Endodermal cell (in vitro differentiated cells): ENCODE data around the gene TALDO1. TPM values are rescaled to one million over a fixed set of nuclear protein-coding genes. Genes with fewer than 3 reads are reported as not detected.
A peak's percentile ranks its signal among the peaks of the same experiment; 100 is the strongest.

Experiments used
- DNase-seq: peaks from one replicate; pipeline ENCODE4 v3.0.0-alpha.2; 2017
- H3K27ac ChIP-seq: 2 replicates; pipeline ENCODE4 v1.5.1; 2013; ENCODE audit warnings: mild to moderate bottlenecking, low read depth, low read length, moderate library complexity
- H3K27me3 ChIP-seq: 2 replicates; pipeline ENCODE4 v1.6.1; 2013; ENCODE audit warnings: mild to moderate bottlenecking, low read length, moderate library complexity; ENCODE audit not compliant: insufficient read depth, control insufficient read depth, poor library complexity, severe bottlenecking
- H3K36me3 ChIP-seq: 2 replicates; pipeline ENCODE4 v1.7.0; 2013; ENCODE audit warnings: mild to moderate bottlenecking, low read length, moderate library complexity; ENCODE audit not compliant: control insufficient read depth, insufficient read depth
- H3K4me1 ChIP-seq: one replicate; pipeline ENCODE4 v1.7.0; 2013; ENCODE audit warnings: low read length; ENCODE audit not compliant: control insufficient read depth, insufficient read depth
- H3K4me3 ChIP-seq: 2 replicates; pipeline ENCODE4 v1.5.1; 2013; ENCODE audit warnings: mild to moderate bottlenecking, low read length, moderate library complexity
- H3K9ac ChIP-seq: 2 replicates; pipeline ENCODE4 v1.6.1; 2013; ENCODE audit warnings: mild to moderate bottlenecking, low read length, moderate library complexity; ENCODE audit not compliant: poor library complexity, severe bottlenecking; ENCODE audit errors: extremely low read depth
- H3K9me3 ChIP-seq: 2 replicates; pipeline ENCODE4 v1.6.1; 2013; ENCODE audit warnings: mild to moderate bottlenecking, low read length, moderate library complexity; ENCODE audit not compliant: control insufficient read depth
- H3K27ac Mint-ChIP-seq: 2 replicates; pipeline ENCODE4 v1.8.0; 2020; ENCODE audit warnings: mixed read lengths
- H3K27me3 Mint-ChIP-seq: 2 replicates; pipeline ENCODE4 v1.8.0; 2021; ENCODE audit warnings: mild to moderate bottlenecking, mixed read lengths; ENCODE audit not compliant: insufficient read depth
- H3K36me3 Mint-ChIP-seq: 2 replicates; pipeline ENCODE4 v1.8.0; 2020; ENCODE audit warnings: low read depth, mixed read lengths
- H3K4me1 Mint-ChIP-seq: 2 replicates; pipeline ENCODE4 v1.8.0; 2020; ENCODE audit warnings: mixed read lengths
- H3K4me3 Mint-ChIP-seq: 2 replicates; pipeline ENCODE4 v1.8.0; 2020; ENCODE audit warnings: mild to moderate bottlenecking, moderate library complexity, mixed read lengths
- H3K9me3 Mint-ChIP-seq: 2 replicates; pipeline ENCODE4 v1.8.0; 2020; ENCODE audit warnings: mild to moderate bottlenecking, mixed read lengths
- WGBS, 2 experiments: methylation state at CpG; one replicate each; pipeline versions ENCODE4 v1.1.5 to v1.1.7; 2013; ENCODE audit warnings: missing lambda C conversion rate in 2 of 2, mixed read lengths in 1 of 2; ENCODE audit not compliant: insufficient coverage in 1 of 2, insufficient read length in 1 of 2; 5-methylcytosine and 5-hydroxymethylcytosine counted together
- total RNA-seq, 2 donors: library from RNA; stranded (reverse); fragmentation: NEBNext Ultra II Directional in 1 of 2; extraction: Animal tissue kit (Norgen Biotek cat#: 25700) in 1 of 2; gene quantifications; 2 replicates in 1 of 2; 3 replicates in 1 of 2; pipeline ENCODE4 v1.2.1, GENCODE V29; 2021
- TF ChIP-seq, protein P1 (sequence below): fragments of 200-600 bp; sonication (generic); conservative IDR thresholded peaks from 2 replicates; pipeline ENCODE4 v1.5.0; 2021; ENCODE audit warnings: antibody characterized with exemption, mild to moderate bottlenecking

Gene TALDO1
- total RNA-seq, 2 donors from 2014 or later = 177 to 221 TPM

- TF ChIP-seq, protein P1, sequence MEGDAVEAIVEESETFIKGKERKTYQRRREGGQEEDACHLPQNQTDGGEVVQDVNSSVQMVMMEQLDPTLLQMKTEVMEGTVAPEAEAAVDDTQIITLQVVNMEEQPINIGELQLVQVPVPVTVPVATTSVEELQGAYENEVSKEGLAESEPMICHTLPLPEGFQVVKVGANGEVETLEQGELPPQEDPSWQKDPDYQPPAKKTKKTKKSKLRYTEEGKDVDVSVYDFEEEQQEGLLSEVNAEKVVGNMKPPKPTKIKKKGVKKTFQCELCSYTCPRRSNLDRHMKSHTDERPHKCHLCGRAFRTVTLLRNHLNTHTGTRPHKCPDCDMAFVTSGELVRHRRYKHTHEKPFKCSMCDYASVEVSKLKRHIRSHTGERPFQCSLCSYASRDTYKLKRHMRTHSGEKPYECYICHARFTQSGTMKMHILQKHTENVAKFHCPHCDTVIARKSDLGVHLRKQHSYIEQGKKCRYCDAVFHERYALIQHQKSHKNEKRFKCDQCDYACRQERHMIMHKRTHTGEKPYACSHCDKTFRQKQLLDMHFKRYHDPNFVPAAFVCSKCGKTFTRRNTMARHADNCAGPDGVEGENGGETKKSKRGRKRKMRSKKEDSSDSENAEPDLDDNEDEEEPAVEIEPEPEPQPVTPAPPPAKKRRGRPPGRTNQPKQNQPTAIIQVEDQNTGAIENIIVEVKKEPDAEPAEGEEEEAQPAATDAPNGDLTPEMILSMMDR = peak; percentile 76
Measured at GRCh38 chr11:723120-723883, 24.0 kb upstream of the TALDO1 start.

GRCh38 chr11:724049-724777 lies 23.1 kb upstream of the TALDO1 start:
- Histone ChIP-seq H3K27ac (no peak overlapping the region), H3K9ac (no peak overlapping the region), H3K4me3 (no peak overlapping the region), H3K4me1 (no peaks in the 10 kb centered on the region), H3K9me3 (no peaks in the 10 kb centered on the region), H3K36me3 (no peaks in the 10 kb centered on the region), H3K27me3 (peaks cover 47% of the 10 kb centered on the region)
- Mint-ChIP-seq H3K4me1 (no peaks in the 10 kb centered on the region), H3K27me3 (peaks cover 37% of the 10 kb centered on the region), H3K9me3 (no peaks in the 10 kb centered on the region), H3K4me3 (no peak overlapping the region), H3K36me3 (no peaks in the 10 kb centered on the region), H3K27ac (no peak overlapping the region)
- WGBS, 2 experiments = 77 to 81% methylated on average over 9 to 19 of the region's 19 CpGs
- TF ChIP-seq, protein P1 = no peak
- DNase-seq = no peak

More at GRCh38 chr11:723120-723883, 24.0 kb upstream of the TALDO1 start:
- Histone ChIP-seq H3K27me3 (peaks cover 47% of the 10 kb centered on the region), H3K36me3 (no peaks in the 10 kb centered on the region), H3K9ac (no peak overlapping the region), H3K9me3 (no peaks in the 10 kb centered on the region), H3K4me1 (no peaks in the 10 kb centered on the region), H3K4me3 (no peak overlapping the region), H3K27ac (no peak overlapping the region)
- no peaks in the 10 kb centered on the region for H3K36me3 Mint-ChIP-seq
- 70% methylated on average over 8 of the region's 8 CpGs; no CpG with 5 or more reads in 1 of the 2 experiments for WGBS, 2 experiments
- H3K9me3 Mint-ChIP-seq = no peaks in the 10 kb centered on the region
- H3K27ac Mint-ChIP-seq = no peak overlapping the region
- peaks cover 42% of the 10 kb centered on the region for H3K27me3 Mint-ChIP-seq
- H3K4me3 Mint-ChIP-seq = no peak overlapping the region
- H3K4me1 Mint-ChIP-seq = no peaks in the 10 kb centered on the region
- no peak for DNase-seq

DNA sequence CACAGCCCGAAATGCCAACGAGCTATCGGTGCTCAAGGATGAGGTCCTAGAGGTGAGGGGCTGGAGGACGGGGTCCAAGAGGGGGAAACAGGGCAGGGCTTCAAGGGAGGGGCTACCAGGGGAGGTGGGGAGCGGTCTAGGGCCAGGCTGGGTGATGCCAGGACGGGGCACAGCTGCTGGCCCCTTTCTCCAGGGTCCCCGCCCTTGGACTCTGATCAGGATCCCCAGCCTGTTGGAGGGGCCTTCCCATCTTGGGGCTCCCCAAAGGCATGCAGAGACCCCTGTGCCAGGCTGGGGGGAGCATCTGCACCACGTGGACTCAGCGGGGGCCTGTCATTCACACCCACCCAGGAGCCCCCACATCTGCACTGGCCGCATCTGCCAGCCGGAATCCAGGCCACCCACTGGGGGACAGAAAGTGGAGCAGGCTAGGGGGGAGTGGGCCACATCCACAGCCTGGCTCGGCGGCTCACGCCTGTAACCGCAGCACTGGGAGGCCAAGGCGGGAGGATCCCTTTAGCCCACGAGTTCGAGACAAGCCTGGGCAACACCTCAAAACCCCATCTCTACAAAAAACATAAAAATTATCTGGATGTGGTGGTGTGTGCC lies 22.4 kb upstream of the TALDO1 start:
- TF ChIP-seq, protein P1 = no peak
- no peak overlapping the region for H3K27ac Mint-ChIP-seq

More for the DNA sequence above, 22.4 kb upstream of the TALDO1 start:
- Histone ChIP-seq H3K9me3 (no peaks in the 10 kb centered on the region), H3K4me3 (no peak overlapping the region), H3K27me3 (peaks cover 40% of the 10 kb centered on the region), H3K9ac (no peak overlapping the region), H3K4me1 (no peaks in the 10 kb centered on the region), H3K27ac (no peak overlapping the region), H3K36me3 (no peaks in the 10 kb centered on the region)
- Mint-ChIP-seq H3K4me3 (peak overlapping the region; percentile 26), H3K4me1 (no peaks in the 10 kb centered on the region), H3K36me3 (no peaks in the 10 kb centered on the region), H3K9me3 (no peaks in the 10 kb centered on the region), H3K27me3 (peaks cover 31% of the 10 kb centered on the region)
- no peak for DNase-seq
- WGBS, 2 experiments = 84 to 94% methylated on average over 9 to 18 of the region's 18 CpGs
